ENCODE data around the gene DNAJB8.

DNAJB8 gene

DNA sequence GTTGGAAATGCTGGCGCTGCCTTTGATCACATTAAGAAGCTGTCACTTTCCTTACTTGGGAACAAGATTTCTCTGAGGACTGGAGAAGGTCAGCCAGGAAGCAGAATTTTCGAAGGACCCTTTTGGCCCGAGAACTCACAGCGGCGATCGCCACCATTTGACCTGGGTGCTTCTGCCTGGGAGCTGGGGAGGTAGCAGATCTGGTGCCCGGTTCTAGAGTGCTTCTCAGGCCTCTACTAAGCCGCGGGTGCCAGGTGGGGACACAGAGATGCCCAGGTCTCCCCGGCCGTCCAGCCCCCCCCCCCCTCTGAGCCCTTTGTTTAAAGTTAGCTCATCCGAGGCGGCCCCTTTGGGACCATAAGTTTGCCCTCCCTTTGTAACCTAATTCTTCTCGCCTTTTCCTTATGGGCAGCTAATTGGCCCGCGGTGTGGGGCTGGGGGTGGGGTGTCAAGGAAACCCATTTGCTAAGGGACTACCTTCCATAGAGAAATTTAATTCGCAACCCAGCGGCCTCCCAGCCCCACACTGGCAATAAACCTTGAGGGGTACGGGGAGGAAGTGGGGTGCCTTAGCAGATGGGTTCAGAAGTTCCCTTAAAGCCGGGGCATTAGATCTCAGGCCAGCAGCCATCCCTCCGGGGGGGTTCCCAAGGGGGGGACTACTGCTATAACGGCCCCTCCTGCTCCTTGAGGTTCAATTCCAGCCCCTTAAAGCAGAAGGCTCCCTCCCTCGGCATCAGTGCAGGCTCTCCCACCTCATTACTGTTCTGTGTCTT is 24.4 kb upstream of the DNAJB8 start:
- no peak for DNase-seq (ENCODE audit: low read depth)
- H3K4me3 ChIP-seq (ENCODE audit: control insufficient read depth, low read depth, low read length) = no peak overlapping the region
- no peak for TF ChIP-seq CTCF (conservative IDR thresholded peaks at IDR 0.05; ENCODE audit: control insufficient read depth, insufficient read depth, low read depth, low read length)

DNA sequence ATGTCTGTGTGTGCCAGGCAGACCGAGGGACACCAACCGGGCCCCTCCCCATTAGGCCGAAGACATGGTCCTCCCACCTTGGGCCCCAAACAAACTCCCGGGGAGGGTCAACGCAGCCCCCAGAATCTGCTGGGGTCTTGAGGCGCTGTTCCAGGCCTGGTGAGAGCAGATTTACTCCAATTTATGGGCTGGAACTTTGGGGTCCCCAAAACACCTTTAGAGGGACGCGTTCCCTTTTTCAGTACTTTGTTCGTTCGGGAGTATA is 23.9 kb upstream of the DNAJB8 start:
- no peak for DNase-seq (ENCODE audit: low read depth)
- no peak for TF ChIP-seq CTCF (conservative IDR thresholded peaks at IDR 0.05; ENCODE audit: control insufficient read depth, insufficient read depth, low read depth, low read length)
- no peak overlapping the region for H3K4me3 ChIP-seq (ENCODE audit: control insufficient read depth, low read depth, low read length)

- no peak for TF ChIP-seq CTCF (conservative IDR thresholded peaks at IDR 0.05; ENCODE audit: control insufficient read depth, insufficient read depth, low read depth, low read length)
- no peak overlapping the region for H3K4me3 ChIP-seq (ENCODE audit: control insufficient read depth, low read depth, low read length)
- DNase-seq (ENCODE audit: low read depth) = no peak
Observed at GRCh38 chr3:128489927-128490649, 23.4 kb upstream of the DNAJB8 start.

DNA sequence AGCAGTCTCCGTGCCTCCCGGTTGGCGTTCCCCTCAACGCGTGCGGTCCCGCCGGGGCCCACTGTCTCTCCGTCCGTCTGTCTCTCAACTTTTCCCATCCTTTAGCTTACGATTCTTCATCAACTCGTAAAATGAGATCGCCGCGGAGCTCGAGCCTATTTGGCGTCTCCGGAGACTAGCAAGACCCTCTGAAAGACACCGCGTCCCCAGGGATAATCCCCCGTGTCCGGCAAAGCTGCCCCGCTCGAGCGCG is 22.9 kb upstream of the DNAJB8 start:
- no peak overlapping the region for H3K4me3 ChIP-seq (ENCODE audit: control insufficient read depth, low read depth, low read length)
- TF ChIP-seq CTCF (conservative IDR thresholded peaks at IDR 0.05; ENCODE audit: control insufficient read depth, insufficient read depth, low read depth, low read length) = no peak
- no peak for DNase-seq (ENCODE audit: low read depth)

DNA sequence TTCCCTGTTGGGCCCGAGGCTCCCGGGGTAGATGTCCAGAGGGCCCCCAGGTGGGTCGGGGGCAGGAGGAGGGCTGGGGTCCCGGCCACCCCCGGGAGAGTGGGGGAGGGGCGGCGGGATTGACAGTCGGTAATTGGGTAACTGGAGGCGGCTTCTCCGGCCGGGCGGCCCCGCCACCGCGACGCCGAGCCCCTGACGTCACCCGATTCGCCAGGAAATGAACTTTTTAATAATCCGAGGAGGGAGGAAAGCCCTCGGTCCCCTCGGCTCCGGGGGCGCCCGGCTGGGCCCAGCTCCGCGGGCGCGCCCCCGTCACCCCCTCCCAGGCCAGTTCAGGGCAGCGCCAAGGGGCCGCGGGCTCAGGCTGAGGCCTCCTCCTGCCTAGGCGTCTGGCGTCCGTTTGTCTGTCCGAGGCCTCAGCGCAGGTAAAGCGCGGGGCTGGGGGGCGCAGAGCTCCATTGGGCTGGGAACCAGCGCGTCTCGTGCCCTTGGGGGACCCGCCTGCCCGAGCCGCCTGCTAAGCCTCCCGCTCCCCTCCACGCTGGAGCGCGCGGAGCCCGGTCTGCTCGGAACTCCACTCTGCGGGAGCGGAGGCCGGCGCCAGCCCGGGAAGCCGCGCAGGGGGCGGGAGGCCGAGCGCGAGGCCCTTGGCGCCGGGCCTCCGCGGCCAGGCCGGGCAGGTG is 22.4 kb upstream of the DNAJB8 start:
- no peak for TF ChIP-seq CTCF (conservative IDR thresholded peaks at IDR 0.05; ENCODE audit: control insufficient read depth, insufficient read depth, low read depth, low read length)
- H3K4me3 ChIP-seq (ENCODE audit: control insufficient read depth, low read depth, low read length) = no peak overlapping the region
- DNase-seq (ENCODE audit: low read depth) = no peak

- no peak for DNase-seq (ENCODE audit: low read depth)
- TF ChIP-seq CTCF (conservative IDR thresholded peaks at IDR 0.05; ENCODE audit: control insufficient read depth, insufficient read depth, low read depth, low read length) = no peak
- H3K4me3 ChIP-seq (ENCODE audit: control insufficient read depth, low read depth, low read length) = no peak overlapping the region
Observed at GRCh38 chr3:128488636-128488990, 21.9 kb upstream of the DNAJB8 start.

All from fibroblast of mammary gland (primary cell).